DMS 273 treated with DMSO at 0.1 percent for 48 hours (cell line): ENCODE measurements around the gene TMEM8B.
"Not testable (repeated sequence)": the region's sequence is repeated elsewhere in the genome, so short reads cannot be mapped to it uniquely, and the experiment has no call there.

Source experiments
- DNase-seq: peaks from one replicate; lab custom pipeline; 2025; lab: John Stamatoyannopoulos, UW

Gene TMEM8B

GRCh38 chr9:35864695-35865255 lies 35.7 kb downstream of the TMEM8B start:
- no peak for DNase-seq

GRCh38 chr9:35867538-35867937 lies 38.5 kb downstream of the TMEM8B start:
- no peak for DNase-seq

- DNase-seq = no peak
Observed at GRCh38 chr9:35868933-35869332, 39.9 kb downstream of the TMEM8B start.

GRCh38 chr9:35869621-35870216 lies 40.7 kb downstream of the TMEM8B start:
- DNase-seq = no peak

GRCh38 chr9:35870351-35870923 lies 41.4 kb downstream of the TMEM8B start, which contains the start of gene OR13J1:
Gene OR13J1 (minus strand): TSS chr9:35870401. CDS start chr9:35870401, 0 bp downstream.
- no peak for DNase-seq

- no peak for DNase-seq
Observed at GRCh38 chr9:35871545-35871944, 42.5 kb downstream of the TMEM8B start.

- no peak for DNase-seq
Observed at GRCh38 chr9:35872505-35872904, 43.5 kb downstream of the TMEM8B start.

GRCh38 chr9:35882263-35882848 lies 53.3 kb downstream of the TMEM8B start:
- DNase-seq = no peak

- DNase-seq = no peak
Observed at GRCh38 chr9:35882996-35883395, 54.0 kb downstream of the TMEM8B start.

GRCh38 chr9:35884908-35885307 lies 55.9 kb downstream of the TMEM8B start:
- not testable (repeated sequence) for DNase-seq

GRCh38 chr9:35891646-35892045 lies 62.6 kb downstream of the TMEM8B start:
- DNase-seq = no peak

GRCh38 chr9:35892051-35892450 lies 63.0 kb downstream of the TMEM8B start:
- DNase-seq = no peak

GRCh38 chr9:35896570-35896969 lies 67.5 kb downstream of the TMEM8B start:
- DNase-seq = no peak

- DNase-seq = not testable (repeated sequence)
Observed at GRCh38 chr9:35897376-35898099, 68.5 kb downstream of the TMEM8B start.

GRCh38 chr9:35898337-35898736 lies 69.3 kb downstream of the TMEM8B start:
- DNase-seq = no peak

GRCh38 chr9:35899021-35899420 lies 70.0 kb downstream of the TMEM8B start:
- DNase-seq = no peak

- no peak for DNase-seq
Observed at GRCh38 chr9:35903049-35903448, 74.0 kb downstream of the TMEM8B start.

GRCh38 chr9:35904338-35904737 lies 75.3 kb downstream of the TMEM8B start:
- DNase-seq = no peak

- no peak for DNase-seq
Observed at GRCh38 chr9:35905051-35905781, 76.2 kb downstream of the TMEM8B start.

- peak; percentile 39 for DNase-seq
Observed at GRCh38 chr9:35905912-35906679, 77.1 kb downstream of the TMEM8B start, which contains the start of gene HRCT1. Gene HRCT1 (plus strand): TSS chr9:35906202. CDS start chr9:35906288, 86 bp downstream.
